Activated CD4-positive, alpha-beta T cell treated with anti-CD3 and anti-CD28 coated beads, Interleukin-2, amount 50 U/mL, for 16 hours (primary cell): ENCODE measurements around the gene RUNDC1.
"Not testable (repeated sequence)": the region's sequence is repeated elsewhere in the genome, so short reads cannot be mapped to it uniquely, and the experiment has no call there.

ENCODE experiments used
- DNase-seq: peaks from one replicate; pipeline ENCODE4 v3.0.0-alpha.2; 2020

Gene RUNDC1

GRCh38 chr17:42992872-42993271 is 12.5 kb downstream of the RUNDC1 start:
- no peak for DNase-seq

- not testable (repeated sequence) for DNase-seq
Measured at GRCh38 chr17:42993913-42994312, 13.5 kb downstream of the RUNDC1 start.

- DNase-seq, result no peak
Measured at GRCh38 chr17:42997390-42997983, 17.1 kb downstream of the RUNDC1 start.

- peak; percentile 99 for DNase-seq
Measured at GRCh38 chr17:42997984-42998938, 17.9 kb downstream of the RUNDC1 start, which contains the start of gene RPL27. RPL27 (plus strand) TSS chr17:42998419; CDS start chr17:42998751, 332 bp downstream.

- DNase-seq, result no peak
Measured at GRCh38 chr17:42999003-42999525, 18.7 kb downstream of the RUNDC1 start.

- not testable (repeated sequence) for DNase-seq
Measured at GRCh38 chr17:43000894-43001293, 20.5 kb downstream of the RUNDC1 start.

GRCh38 chr17:43003542-43004172 is 23.3 kb downstream of the RUNDC1 start:
- no peak for DNase-seq

GRCh38 chr17:43006639-43007551 is 26.5 kb downstream of the RUNDC1 start, which contains the start of gene IFI35:
IFI35 (plus strand) TSS chr17:43006784; CDS start chr17:43006948, 164 bp downstream.
- peak; percentile 92 for DNase-seq

- no peak for DNase-seq
Measured at GRCh38 chr17:43010667-43011308, 30.4 kb downstream of the RUNDC1 start.

GRCh38 chr17:43011728-43012472 is 31.5 kb downstream of the RUNDC1 start:
- DNase-seq, result no peak

GRCh38 chr17:43013296-43013695 is 32.9 kb downstream of the RUNDC1 start:
- no peak for DNase-seq

GRCh38 chr17:43014020-43014648 is 33.8 kb downstream of the RUNDC1 start:
- DNase-seq, result no peak

- no peak for DNase-seq
Measured at GRCh38 chr17:43014649-43015542, 34.5 kb downstream of the RUNDC1 start.

- no peak for DNase-seq
Measured at GRCh38 chr17:43015579-43015978, 35.2 kb downstream of the RUNDC1 start.

- DNase-seq, result no peak
Measured at GRCh38 chr17:43016216-43016615, 35.9 kb downstream of the RUNDC1 start.

GRCh38 chr17:43018008-43018853 is 37.9 kb downstream of the RUNDC1 start:
- DNase-seq, result no peak

GRCh38 chr17:43018932-43019331 is 38.6 kb downstream of the RUNDC1 start:
- no peak for DNase-seq

GRCh38 chr17:43019418-43019817 is 39.1 kb downstream of the RUNDC1 start:
- DNase-seq, result no peak
